A673 (cell line): ENCODE measurements around the gene RUFY2. TPM values are rescaled to one million over a fixed set of nuclear protein-coding genes. Genes with fewer than 3 reads are reported as not detected.

Source experiments
- BruUV-seq: library from RNA; stranded (reverse); fragments of 400-500 nt; replicated peaks from 2 replicates; lab custom pipeline; 2021; lab: Mats Ljungman, UMichigan
- CTCF ChIA-PET: fragments of 300-600 bp; sonication (Branson Sonifier 250); formaldehyde crosslinking; loops from one replicate; lab custom pipeline; 2022; ENCODE audit warnings: antibody characterized with exemption; lab: Charles Lee
- POLR2A ChIA-PET: fragments of 300-600 bp; sonication (Branson Sonifier 250); formaldehyde crosslinking; loops from one replicate; lab custom pipeline; 2022; ENCODE audit warnings: antibody characterized with exemption; ENCODE audit not compliant: low non-redundant PET; lab: Charles Lee
- DNase-seq: peaks from one replicate; pipeline ENCODE4 v3.0.0-alpha.2; 2015; ENCODE audit warnings: low spot score
- H3K27ac ChIP-seq: fragments of 200-600 bp; sonication (generic); 2 replicates; pipeline ENCODE4 v1.5.1; 2016; ENCODE audit warnings: mixed run types, low read depth, mild to moderate bottlenecking, mixed read lengths, antibody characterized with exemption, low read length; ENCODE audit not compliant: poor library complexity, severe bottlenecking
- H3K27me3 ChIP-seq: fragments of 200-600 bp; sonication (generic); replicated peaks from 2 replicates; pipeline ENCODE4 v1.6.1; 2017; ENCODE audit warnings: mixed run types, low read depth, mild to moderate bottlenecking, mixed read lengths, antibody characterized with exemption, low read length; ENCODE audit not compliant: insufficient read depth, poor library complexity
- H3K36me3 ChIP-seq: fragments of 200-600 bp; sonication (generic); 2 replicates; pipeline ENCODE4 v1.6.1; 2016; ENCODE audit warnings: mixed run types, mild to moderate bottlenecking, mixed read lengths, antibody characterized with exemption, low read length; ENCODE audit not compliant: insufficient read depth, poor library complexity, severe bottlenecking
- H3K4me1 ChIP-seq: fragments of 200-600 bp; sonication (generic); 2 replicates; pipeline ENCODE4 v1.6.1; 2017; ENCODE audit warnings: mixed run types, mild to moderate bottlenecking, mixed read lengths, antibody characterized with exemption, low read length; ENCODE audit not compliant: insufficient read depth, poor library complexity, severe bottlenecking
- H3K4me3 ChIP-seq: fragments of 200-600 bp; sonication (generic); 2 replicates; pipeline ENCODE4 v1.5.1; 2016; ENCODE audit warnings: low read depth, mixed run types, mild to moderate bottlenecking, mixed read lengths, low read length; ENCODE audit not compliant: poor library complexity, severe bottlenecking
- H3K9me3 ChIP-seq: fragments of 200-600 bp; sonication (generic); 2 replicates; pipeline ENCODE4 v1.6.1; 2016; ENCODE audit warnings: mixed run types, low read depth, mild to moderate bottlenecking, mixed read lengths, antibody characterized with exemption, low read length; ENCODE audit not compliant: poor library complexity, severe bottlenecking
- CTCF ChIP-seq: fragments of 300-800, 200-600 bp; sonication (generic); conservative IDR thresholded peaks from 2 replicates; pipeline ENCODE4 v1.5.1; 2017; ENCODE audit warnings: low read depth, mild to moderate bottlenecking, antibody characterized with exemption, low read length, moderate library complexity, mixed read lengths
- EZH2 ChIP-seq: fragments of 200-600 bp; sonication (generic); IDR thresholded peaks from 2 replicates; pipeline ENCODE4 v1.6.1; 2017; ENCODE audit warnings: borderline replicate concordance, low read depth, mild to moderate bottlenecking, mixed read lengths, antibody characterized with exemption, low read length; ENCODE audit not compliant: poor library complexity, severe bottlenecking
- intact Hi-C: fragments of 100-400 bp; cut with micrococcal nuclease; formaldehyde crosslinking; loops from one replicate; pipeline ENCODE4 v1.10.0; 2022; ENCODE audit not compliant: unreplicated experiment
- total RNA-seq: library from RNA; stranded (reverse); gene quantifications from 2 replicates; pipeline ENCODE4 v1.2.3, GENCODE V29; 2021

Gene RUFY2
- total RNA-seq, 1 experiment from 2014 or later: 25.8 TPM

DNA sequence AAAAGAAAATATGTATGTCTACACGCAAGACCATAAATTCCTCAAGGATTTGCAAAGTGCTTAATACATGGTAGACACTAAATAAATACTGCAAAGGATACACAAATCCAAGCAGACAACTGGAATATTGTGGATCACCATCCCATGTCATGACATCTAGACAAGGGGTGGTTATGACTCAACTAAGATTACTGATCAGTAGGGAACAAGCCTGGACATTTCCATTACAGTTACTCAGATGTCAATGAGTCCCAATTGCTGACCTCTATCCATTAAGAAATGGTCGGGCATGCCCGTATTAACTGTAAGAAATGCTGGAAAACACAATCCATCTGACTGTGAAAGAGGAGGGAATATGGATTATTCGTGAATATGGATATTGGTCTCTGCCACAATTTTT, 27.6 kb upstream of the RUFY2 start:
- CTCF ChIA-PET: no interaction called here
- POLR2A ChIA-PET: no interaction called here
- H3K9me3 ChIP-seq: no peaks in the 10 kb centered on the region
- intact Hi-C loops: no loop called here
- no peaks in the 10 kb centered on the region for H3K4me1 ChIP-seq
- H3K4me3 ChIP-seq: no peak overlapping the region
- DNase-seq: no peak
- H3K27me3 ChIP-seq: no peaks in the 10 kb centered on the region
- H3K36me3 ChIP-seq: peaks cover 39% of the 10 kb centered on the region
- TF ChIP-seq CTCF (no peak), EZH2 (no peak)
- no peak overlapping the region for H3K27ac ChIP-seq
- BruUV-seq: no TSS peak

- Histone ChIP-seq H3K9me3 (no peaks in the 10 kb centered on the region), H3K4me1 (no peaks in the 10 kb centered on the region), H3K27ac (no peak overlapping the region), H3K4me3 (no peak overlapping the region), H3K36me3 (peaks cover 40% of the 10 kb centered on the region), H3K27me3 (no peaks in the 10 kb centered on the region)
- ChIA-PET CTCF (interaction anchor here (1.1 kb wide), 1 partner anchor 22 kb away, joined by 3 read pairs; the partner anchor contains the start of gene RUFY2), POLR2A (interaction anchor here (0.6 to 0.7 kb wide), 2 partner anchors 16 to 129 kb away, joined by 3 to 6 read pairs; no protein-coding TSS in a partner anchor)
- intact Hi-C loops: no loop called here
- DNase-seq: no peak
- no TSS peak for BruUV-seq
- TF ChIP-seq EZH2 (no peak), CTCF (no peak)
These were observed 21.5 kb upstream of the RUFY2 start for GRCh38 chr10:68428396-68429104.

DNA sequence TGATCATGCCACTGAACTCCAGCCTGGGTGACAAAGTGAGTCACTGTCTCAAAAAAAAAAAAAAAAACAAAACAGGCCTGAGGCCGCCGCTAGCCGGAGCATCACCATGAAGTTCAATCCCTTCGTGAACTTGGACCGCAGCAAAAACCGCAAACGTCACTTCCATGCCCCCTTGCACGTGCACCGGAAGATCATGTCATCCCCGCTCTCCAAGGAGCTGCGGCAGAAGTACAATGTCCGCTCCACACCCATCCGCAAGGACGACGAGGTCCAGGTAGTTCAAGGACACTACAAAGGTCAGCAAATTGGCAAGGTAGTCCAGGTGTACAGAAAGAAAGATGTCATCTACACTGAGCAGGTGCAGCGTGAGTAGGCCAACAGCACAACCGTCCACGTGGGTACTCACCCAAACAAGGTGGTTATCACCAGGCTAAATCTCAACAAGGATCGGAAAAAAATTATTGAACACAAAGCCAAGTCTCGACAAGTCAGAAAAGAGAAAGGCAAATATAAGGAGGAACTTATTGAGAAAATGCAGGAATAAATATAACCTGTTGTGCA, 17.5 kb upstream of the RUFY2 start:
- no peaks in the 10 kb centered on the region for H3K4me1 ChIP-seq
- no peaks in the 10 kb centered on the region for H3K9me3 ChIP-seq
- no peak overlapping the region for H3K4me3 ChIP-seq
- CTCF ChIA-PET: no interaction called here
- no peak for TF ChIP-seq CTCF
- TF ChIP-seq EZH2: no peak
- H3K36me3 ChIP-seq: peaks cover 39% of the 10 kb centered on the region
- intact Hi-C loops: no loop called here
- DNase-seq: no peak
- BruUV-seq: no TSS peak
- H3K27me3 ChIP-seq: no peaks in the 10 kb centered on the region
- no peak overlapping the region for H3K27ac ChIP-seq
- POLR2A ChIA-PET: no interaction called here
